H1 (cell line): ENCODE measurements around the gene SP5.
"Not testable (repeated sequence)": the region's sequence is repeated elsewhere in the genome, so short reads cannot be mapped to it uniquely, and the experiment has no call there.

Experiments used
- BCL11A ChIP-seq, 2 experiments: IDR thresholded peaks; one replicate each; pipeline ENCODE4 v1.6.1; 2011; ENCODE audit warnings: low read depth in 2 of 2, low read length in 2 of 2, mild to moderate bottlenecking in 2 of 2
- CREB1 ChIP-seq: IDR thresholded peaks from 2 replicates; pipeline ENCODE4 v1.6.1; 2012; ENCODE audit warnings: inconsistent platforms
- POLR2A ChIP-seq, 2 experiments: IDR thresholded peaks; 1 replicate in 1 of 2; 2 replicates in 1 of 2; pipeline ENCODE4 v1.6.1; 2011; ENCODE audit warnings: low read depth in 2 of 2, low read length in 2 of 2, mild to moderate bottlenecking in 2 of 2; ENCODE audit errors: control extremely low read depth in 1 of 2
- POLR2AphosphoS5 ChIP-seq: IDR thresholded peaks from 2 replicates; pipeline ENCODE4 v1.6.1; 2011; ENCODE audit warnings: low read depth, low read length
- TAF1 ChIP-seq: IDR thresholded peaks from 2 replicates; pipeline ENCODE4 v1.6.1; 2011; ENCODE audit warnings: mild to moderate bottlenecking, low read depth, low read length
- TAF7 ChIP-seq: optimal IDR thresholded peaks from 2 replicates; pipeline ENCODE3; 2011; ENCODE audit warnings: low read depth, mild to moderate bottlenecking, inconsistent platforms, low read length, moderate library complexity, borderline replicate concordance
- TCF12 ChIP-seq: IDR thresholded peaks from 2 replicates; pipeline ENCODE4 v1.6.1; 2011; ENCODE audit warnings: low read depth, mild to moderate bottlenecking, low read length

- TF ChIP-seq CREB1; BCL11A (IDR thresholded peaks at IDR 0.05; ENCODE audit: low read depth in 2 of 2, low read length in 2 of 2); POLR2AphosphoS5; POLR2A (IDR thresholded peaks at IDR 0.05; ENCODE audit: control extremely low read depth in 1 of 2, low read depth in 2 of 2, low read length in 2 of 2); TCF12; TAF7; TAF1: not testable (repeated sequence)
Measured at GRCh38 chr2:170734601-170735000, 19.5 kb downstream of the SP5 start.
